CD4-positive, CD25-positive, alpha-beta regulatory T cell (primary cell): ENCODE data around the gene KRTAP4-9. TPM values are rescaled to one million over a fixed set of nuclear protein-coding genes. Genes with fewer than 3 reads are reported as not detected.
A peak's percentile ranks its signal among the peaks of the same experiment; 100 is the strongest.
"Not testable (repeated sequence)": the region's sequence is repeated elsewhere in the genome, so short reads cannot be mapped to it uniquely, and the experiment has no call there.

Experiments used
- ATAC-seq, 2 donors: fragments of 150-1000 bp; cut with Tn5 transposase; one replicate each; pipeline ENCODE4 v1.10.0; 2021; ENCODE audit warnings: low read depth in 2 of 2, moderate number of reproducible peaks in 2 of 2, moderate library complexity in 1 of 2
- DNase-seq, 3 donors: peaks; one replicate each; pipeline versions ENCODE4 v3.0.0 to v3.0.0-alpha.2; 2012 to 2022; ENCODE audit warnings: mixed read lengths in 1 of 3
- H3K27ac ChIP-seq: one replicate; pipeline ENCODE4 v1.7.0; 2013; ENCODE audit warnings: mild to moderate bottlenecking, low read length; ENCODE audit not compliant: insufficient read depth, poor library complexity, severe bottlenecking
- H3K27me3 ChIP-seq: one replicate; pipeline ENCODE4 v1.7.0; 2013; ENCODE audit warnings: low read length; ENCODE audit not compliant: control insufficient read depth, insufficient read depth
- H3K36me3 ChIP-seq: one replicate; pipeline ENCODE4 v1.7.0; 2013; ENCODE audit warnings: mild to moderate bottlenecking, low read length, moderate library complexity; ENCODE audit not compliant: control insufficient read depth, insufficient read depth
- H3K4me1 ChIP-seq: 2 replicates; pipeline ENCODE4 v1.7.0; 2013; ENCODE audit warnings: mild to moderate bottlenecking, low read length; ENCODE audit not compliant: insufficient read depth, control insufficient read depth, poor library complexity, severe bottlenecking
- H3K4me3 ChIP-seq: one replicate; pipeline ENCODE4 v1.7.0; 2013; ENCODE audit warnings: low read depth, mild to moderate bottlenecking, low read length, moderate library complexity
- H3K9me3 ChIP-seq, 2 experiments: 1 replicate in 1 of 2; 2 replicates in 1 of 2; pipeline ENCODE4 v1.7.0; 2013; ENCODE audit warnings: low read length in 2 of 2, mild to moderate bottlenecking in 1 of 2, moderate library complexity in 1 of 2; ENCODE audit not compliant: control insufficient read depth in 2 of 2
- H3K27ac Mint-ChIP-seq, 3 donors: one replicate each; pipeline ENCODE4 v1.8.0; 2020 to 2022; ENCODE audit warnings: mild to moderate bottlenecking in 3 of 3, mixed read lengths in 3 of 3, moderate library complexity in 2 of 3
- H3K27me3 Mint-ChIP-seq: one replicate; pipeline ENCODE4 v1.8.0; 2022; ENCODE audit warnings: mild to moderate bottlenecking, mixed read lengths
- H3K36me3 Mint-ChIP-seq: one replicate; pipeline ENCODE4 v1.8.0; 2020; ENCODE audit warnings: mixed read lengths
- H3K4me1 Mint-ChIP-seq, 4 donors: one replicate each; pipeline ENCODE4 v1.8.0; 2020 to 2022; ENCODE audit warnings: mixed read lengths in 4 of 4, mild to moderate bottlenecking in 1 of 4
- H3K4me3 Mint-ChIP-seq, 4 donors: one replicate each; pipeline ENCODE4 v1.8.0; 2020 to 2022; ENCODE audit warnings: mild to moderate bottlenecking in 4 of 4, mixed read lengths in 4 of 4, moderate library complexity in 3 of 4
- H3K9me3 Mint-ChIP-seq, 7 donors: one replicate each; pipeline ENCODE4 v1.8.0; 2020 to 2022; ENCODE audit warnings: mixed read lengths in 7 of 7, mild to moderate bottlenecking in 3 of 7, moderate library complexity in 2 of 7
- polyA plus RNA-seq, 4 donors: library from polyadenylated mRNA; unstranded; fragments of 300-500 nt; fragmentation: Illumina TruSeq; gene quantifications; one replicate each; pipeline ENCODE4 v1.2.3, GENCODE V29; 2021
- total RNA-seq: library from RNA; stranded (reverse); gene quantifications from one replicate; pipeline ENCODE4 v1.2.3, GENCODE V29; 2022

The KRTAP4-9 gene
- total and polyA plus RNA-seq, 5 donors from 2014 or later, result not detected

DNA sequence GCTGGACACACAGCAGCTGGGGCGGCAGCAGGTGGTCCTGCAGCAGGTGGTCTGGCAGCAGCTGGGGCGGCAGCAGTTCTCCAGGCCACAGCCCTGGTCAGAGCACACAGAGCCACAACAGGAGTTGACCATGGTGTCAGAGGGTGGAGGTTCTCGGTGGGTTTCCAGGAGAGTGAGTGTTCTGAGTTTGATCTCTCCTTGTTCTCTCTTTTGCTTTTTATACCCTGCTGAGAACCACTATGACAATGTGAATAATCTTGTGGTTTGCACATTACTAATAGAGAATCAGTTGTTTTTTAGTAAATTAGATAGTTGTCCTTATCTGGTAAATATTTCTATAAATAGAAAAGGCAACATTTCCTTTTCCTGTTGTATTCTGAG is 18.8 kb downstream of the KRTAP4-9 start, which contains the start of gene KRTAP4-12:
Gene KRTAP4-12 (minus strand): TSS at position 192 of the 381 bp plus-strand sequence. CDS start 60 bp downstream, at position 132.
- not testable (repeated sequence) for H3K4me1 ChIP-seq, H3K27ac ChIP-seq, ATAC-seq, H3K9me3 ChIP-seq, H3K9me3 Mint-ChIP-seq, H3K36me3 Mint-ChIP-seq, DNase-seq, H3K27me3 ChIP-seq, H3K36me3 ChIP-seq, H3K4me3 ChIP-seq
- peak within 1 kb of the TSS in 2 of 4 donors; percentile 13 to 62 for H3K4me3 Mint-ChIP-seq
- peaks cover 7 to 43% (median 16%) of the 10 kb centered on the region in 4 donors for H3K4me1 Mint-ChIP-seq
- peak within 1 kb of the TSS in 2 of 3 donors; percentile 20 to 29 for H3K27ac Mint-ChIP-seq
- H3K27me3 Mint-ChIP-seq, result peaks cover 38% of the 10 kb centered on the region

DNA sequence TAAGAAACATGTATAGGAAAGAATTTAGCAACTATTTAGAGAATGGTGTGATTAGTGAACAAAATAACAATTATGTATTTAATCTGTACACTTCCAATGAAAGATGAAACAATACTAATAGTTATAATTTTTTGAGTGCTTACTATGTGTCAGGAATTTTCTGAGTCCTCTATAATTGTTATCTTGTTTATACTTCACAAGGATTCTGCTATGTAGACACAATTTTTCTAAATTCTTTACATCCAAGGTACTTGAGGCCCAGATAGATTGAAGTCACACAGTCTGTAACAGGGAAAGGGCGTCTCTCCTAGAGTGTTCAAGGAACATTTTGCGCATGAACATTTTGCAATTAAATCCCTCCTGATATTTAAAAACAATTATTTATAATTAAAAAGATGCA is 19.9 kb downstream of the KRTAP4-9 start:
- no peak overlapping the region for H3K27ac ChIP-seq
- Mint-ChIP-seq H3K9me3 (peaks cover 0 to 4% (median 0%) of the 10 kb centered on the region in 7 donors), H3K4me3 (no peak overlapping the region), H3K27ac (no peak overlapping the region), H3K36me3 (no peaks in the 10 kb centered on the region), H3K27me3 (peaks cover 36% of the 10 kb centered on the region), H3K4me1 (peaks cover 5 to 45% (median 13%) of the 10 kb centered on the region in 4 donors)
- peaks cover 6% of the 10 kb centered on the region for H3K4me1 ChIP-seq
- H3K9me3 ChIP-seq, result peaks cover 0 to 1% of the 10 kb centered on the region in 2 experiments
- ATAC-seq (no peak), DNase-seq (no peak)
- H3K27me3 ChIP-seq, result peaks cover 5% of the 10 kb centered on the region
- H3K4me3 ChIP-seq, result no peak overlapping the region
- H3K36me3 ChIP-seq, result no peaks in the 10 kb centered on the region

DNA sequence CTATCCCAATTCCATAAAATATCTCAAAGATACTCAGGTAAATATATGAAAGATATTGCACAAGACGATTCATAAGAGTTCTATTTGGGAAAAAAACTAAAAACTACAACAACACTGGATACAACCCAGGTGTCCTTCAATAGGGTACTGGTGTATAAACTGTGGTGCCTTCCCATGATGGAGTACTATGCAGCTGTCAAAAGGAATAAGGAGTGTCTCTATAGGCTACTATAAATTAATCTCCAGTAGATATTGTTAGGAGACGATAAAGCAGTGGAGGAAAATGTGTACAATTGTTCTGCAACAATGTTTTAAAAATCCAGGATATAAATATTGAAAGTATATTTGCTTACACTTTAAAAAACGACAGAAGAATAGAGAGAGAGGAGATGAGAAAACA is 21.2 kb downstream of the KRTAP4-9 start:
- Mint-ChIP-seq H3K27me3 (peaks cover 33% of the 10 kb centered on the region), H3K27ac (peak overlapping the region in 2 of 3 donors; percentile 17 to 23), H3K36me3 (no peaks in the 10 kb centered on the region), H3K4me3 (no peak overlapping the region), H3K4me1 (peaks cover 0 to 46% (median 8%) of the 10 kb centered on the region in 4 donors), H3K9me3 (no peaks in the 10 kb centered on the region)
- H3K36me3 ChIP-seq, result no peaks in the 10 kb centered on the region
- peaks cover 0 to 1% of the 10 kb centered on the region in 2 experiments for H3K9me3 ChIP-seq
- no peak overlapping the region for H3K4me3 ChIP-seq
- H3K27ac ChIP-seq, result no peak overlapping the region
- no peaks in the 10 kb centered on the region for H3K4me1 ChIP-seq
- peaks cover 6% of the 10 kb centered on the region for H3K27me3 ChIP-seq
- no peak for DNase-seq
- ATAC-seq, result no peak

DNA sequence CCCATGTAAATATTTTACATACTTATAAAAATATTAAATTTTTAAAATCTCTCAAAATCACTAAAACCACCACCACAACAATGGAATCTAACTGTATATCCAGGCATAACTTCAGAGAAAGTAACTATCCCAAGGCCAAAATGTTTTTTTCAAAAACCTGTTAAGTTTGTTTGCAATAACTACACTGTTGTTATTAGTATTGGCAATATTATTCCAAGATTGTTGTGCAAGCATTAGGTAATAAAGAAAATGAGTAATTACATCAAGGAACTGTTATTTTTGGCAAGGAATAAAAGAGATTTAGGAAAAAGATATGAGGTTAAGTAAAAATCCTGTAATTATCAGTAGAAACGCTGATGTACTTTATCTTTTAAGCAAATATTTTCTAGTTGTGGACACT is 22.2 kb downstream of the KRTAP4-9 start:
- no peaks in the 10 kb centered on the region for H3K36me3 ChIP-seq
- Mint-ChIP-seq H3K4me3 (no peak overlapping the region), H3K36me3 (no peaks in the 10 kb centered on the region), H3K4me1 (peaks cover 0 to 55% (median 10%) of the 10 kb centered on the region in 4 donors), H3K9me3 (no peaks in the 10 kb centered on the region), H3K27ac (no peak overlapping the region), H3K27me3 (peaks cover 40% of the 10 kb centered on the region)
- no peak overlapping the region for H3K4me3 ChIP-seq
- H3K9me3 ChIP-seq, result peaks cover 0 to 1% of the 10 kb centered on the region in 2 experiments
- peaks cover 2% of the 10 kb centered on the region for H3K27me3 ChIP-seq
- no peaks in the 10 kb centered on the region for H3K4me1 ChIP-seq
- ATAC-seq, result no peak
- H3K27ac ChIP-seq, result no peak overlapping the region
- no peak for DNase-seq

DNA sequence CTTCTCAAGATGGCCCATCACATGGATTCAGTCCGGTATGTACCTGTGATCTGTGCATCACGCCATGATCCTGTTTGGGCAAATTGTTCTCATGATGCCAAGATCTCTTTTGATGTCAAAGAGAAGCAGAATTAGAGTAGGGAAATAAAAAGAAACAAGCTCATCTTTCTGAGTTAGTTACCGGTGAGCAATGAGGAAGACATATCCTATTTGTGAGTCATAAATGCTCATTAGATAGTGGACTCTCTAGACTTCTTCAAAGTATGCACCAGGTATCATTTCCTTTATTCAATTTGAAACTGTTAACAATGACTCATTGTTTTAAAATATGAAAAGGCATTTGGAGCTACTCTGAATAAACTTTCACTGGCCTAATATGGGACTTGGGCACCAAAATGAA is 26.8 kb downstream of the KRTAP4-9 start:
- Mint-ChIP-seq H3K36me3 (no peaks in the 10 kb centered on the region), H3K27ac (peak overlapping the region in 1 of 3 donors; percentile 32), H3K27me3 (peaks cover 25% of the 10 kb centered on the region), H3K4me3 (no peak overlapping the region), H3K9me3 (peaks cover 0 to 5% (median 0%) of the 10 kb centered on the region in 7 donors), H3K4me1 (peaks cover 0 to 42% (median 6%) of the 10 kb centered on the region in 4 donors)
- ATAC-seq (no peak), DNase-seq (no peak)
- no peak overlapping the region for H3K27ac ChIP-seq
- H3K4me1 ChIP-seq, result peaks cover 3% of the 10 kb centered on the region
- peaks cover 2% of the 10 kb centered on the region for H3K27me3 ChIP-seq
- no peaks in the 10 kb centered on the region for H3K9me3 ChIP-seq
- no peak overlapping the region for H3K4me3 ChIP-seq
- no peaks in the 10 kb centered on the region for H3K36me3 ChIP-seq

DNA sequence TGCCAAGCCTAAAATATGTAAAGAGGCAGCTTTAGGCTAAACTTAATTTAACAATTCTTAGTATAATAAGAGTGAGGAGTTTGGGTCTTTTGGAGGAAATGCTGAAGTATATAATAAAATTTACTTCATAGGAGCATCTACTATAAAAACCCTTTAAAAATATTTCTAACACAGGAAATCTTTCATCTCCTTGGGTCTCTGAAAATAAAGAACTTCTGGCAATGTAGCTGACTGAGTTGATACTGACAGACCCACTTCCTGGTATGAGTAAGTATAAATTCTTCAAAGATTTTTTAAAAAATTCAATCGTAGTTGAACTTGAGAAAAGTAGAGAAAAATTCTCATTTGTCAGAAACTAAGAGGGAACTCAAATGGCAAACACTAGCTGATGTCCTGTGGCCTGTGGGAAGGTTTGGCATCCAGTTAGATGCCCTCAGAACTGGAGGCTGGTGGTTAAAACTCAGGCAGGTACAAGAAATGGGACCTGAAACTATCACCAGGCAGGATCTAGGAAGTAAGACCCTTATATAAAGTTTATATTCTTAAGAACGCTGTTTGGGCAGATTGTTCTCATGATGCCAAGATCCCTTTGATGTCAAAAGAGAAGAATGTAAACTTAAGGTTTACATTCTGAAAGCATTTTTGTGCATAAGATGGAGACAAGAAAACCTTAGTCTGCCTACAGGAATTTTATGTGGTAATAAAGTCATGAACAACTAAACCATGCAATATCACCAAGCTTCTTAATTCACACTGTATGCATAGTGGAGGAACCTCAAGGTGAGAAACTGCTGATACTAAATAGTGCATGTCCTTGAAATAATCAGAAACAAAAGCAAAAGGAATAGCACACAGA is 28.9 kb downstream of the KRTAP4-9 start:
- Histone ChIP-seq H3K4me1 (peaks cover 3% of the 10 kb centered on the region), H3K36me3 (no peaks in the 10 kb centered on the region), H3K27me3 (peaks cover 2% of the 10 kb centered on the region), H3K4me3 (no peak overlapping the region), H3K27ac (no peak overlapping the region), H3K9me3 (no peaks in the 10 kb centered on the region)
- DNase-seq, result peak in 1 of 3 donors; percentile 23
- H3K4me1 Mint-ChIP-seq, result peaks cover 0 to 40% (median 6%) of the 10 kb centered on the region in 4 donors
- no peaks in the 10 kb centered on the region for H3K36me3 Mint-ChIP-seq
- no peak for ATAC-seq
- peak overlapping the region; percentile 2 to 93 (median 87) for H3K27ac Mint-ChIP-seq
- peak overlapping the region in 2 of 4 donors; percentile 71 to 76 for H3K4me3 Mint-ChIP-seq
- peaks cover 0 to 5% (median 0%) of the 10 kb centered on the region in 7 donors for H3K9me3 Mint-ChIP-seq
- peaks cover 25% of the 10 kb centered on the region for H3K27me3 Mint-ChIP-seq

DNA sequence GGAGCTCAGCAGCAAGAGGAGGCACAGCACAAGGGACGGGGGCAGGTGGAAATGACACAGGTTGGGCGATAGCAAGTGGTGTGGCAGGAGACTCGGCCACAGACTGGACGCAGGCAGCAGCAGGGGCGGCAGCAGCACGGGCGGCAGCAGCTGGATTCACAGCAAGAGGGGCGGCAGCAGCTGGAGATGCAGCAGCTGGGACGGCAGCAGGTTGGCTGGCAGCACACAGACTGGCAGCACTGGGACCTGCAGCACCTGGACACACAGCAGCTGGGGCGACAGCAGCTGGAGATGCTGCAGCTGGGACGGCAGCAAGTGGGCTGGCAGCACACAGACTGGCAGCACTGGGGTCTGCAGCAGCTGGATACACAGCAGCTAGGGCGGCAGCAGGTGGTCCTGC is 34.7 kb downstream of the KRTAP4-9 start:
- H3K4me3 ChIP-seq, H3K4me1 Mint-ChIP-seq, H3K27ac ChIP-seq, DNase-seq, H3K36me3 ChIP-seq, H3K27ac Mint-ChIP-seq, H3K4me3 Mint-ChIP-seq, H3K36me3 Mint-ChIP-seq, H3K27me3 ChIP-seq, H3K4me1 ChIP-seq, ATAC-seq: not testable (repeated sequence)
- Mint-ChIP-seq H3K9me3 (peaks cover 6 to 26% (median 14%) of the 10 kb centered on the region in 7 donors), H3K27me3 (peaks cover 10% of the 10 kb centered on the region)
- peaks cover 9 to 12% of the 10 kb centered on the region in 2 experiments for H3K9me3 ChIP-seq
